A549 (cell line): Measurements from ENCODE around the gene CA10. TPM values are rescaled to one million over a fixed set of nuclear protein-coding genes. Genes with fewer than 3 reads are reported as not detected.

Experiments
- ATAC-seq, 2 experiments: fragments of 200-7000 bp in 1 of 2; fragments of >200 bp in 1 of 2; cut with Nextera tagmentation in 1 of 2; cut with Tn5 transposase in 1 of 2; 3 replicates each; pipeline versions ENCODE4 v1.8.0 to v1.9.1; 2018 to 2020; ENCODE audit warnings: mild to moderate bottlenecking in 1 of 2, moderate library complexity in 1 of 2
- CTCF ChIA-PET: fragments of 300-600 bp; sonication (Branson Sonifier 250); formaldehyde crosslinking; extraction: SDS; loops from one replicate; lab custom pipeline; 2021; ENCODE audit warnings: antibody characterized with exemption, inconsistent platforms; lab: Yijun Ruan, JAX
- POLR2A ChIA-PET: fragments of 350-600 bp; formaldehyde crosslinking; extraction: SDS; loops from one replicate; lab custom pipeline; 2021; ENCODE audit warnings: antibody characterized with exemption, inconsistent platforms; lab: Yijun Ruan, JAX
- DNase-seq, 2 experiments: peaks; one replicate each; pipeline versions ENCODE4 v3.0.0 to v3.0.0-alpha.2; 2011 to 2016; ENCODE audit warnings: low read depth in 1 of 2, low spot score in 1 of 2
- FAIRE-seq: peaks from 2 replicates; lab custom pipeline; 2011; peaks lifted over from hg19 to GRCh38; lab: Jason Lieb, UNC
- H3K27ac ChIP-seq, 2 experiments: fragments of >200 bp; sonication (Bioruptor Twin); formaldehyde crosslinking; 3 replicates each; pipeline ENCODE4 v1.5.1; 2016 to 2017
- H3K4me1 ChIP-seq: fragments of >200 bp; sonication (Bioruptor Twin); formaldehyde crosslinking; 3 replicates; pipeline ENCODE4 v1.6.1; 2016
- H3K4me2 ChIP-seq: fragments of >200 bp; sonication (Bioruptor Twin); formaldehyde crosslinking; 3 replicates; pipeline ENCODE4 v1.6.1; 2016
- H3K4me3 ChIP-seq: fragments of >200 bp; sonication (Bioruptor Twin); formaldehyde crosslinking; 3 replicates; pipeline ENCODE4 v1.5.1; 2016
- H3K9me3 ChIP-seq: fragments of >200 bp; sonication (Bioruptor Twin); formaldehyde crosslinking; 3 replicates; pipeline ENCODE4 v1.6.1; 2016
- CBX2 ChIP-seq: fragments of 200-600 bp; sonication (generic); IDR thresholded peaks from 2 replicates; pipeline ENCODE4 v1.6.1; 2016; ENCODE audit warnings: low read depth, mild to moderate bottlenecking, borderline replicate concordance
- EHMT2 ChIP-seq: fragments of 200-600 bp; sonication (generic); IDR thresholded peaks from 2 replicates; pipeline ENCODE4 v1.6.1; 2016; ENCODE audit warnings: antibody characterized with exemption, low read depth, mild to moderate bottlenecking, moderate library complexity
- FOSL2 ChIP-seq, 2 experiments: fragments of 450-650 bp in 1 of 2; fragments of >200 bp in 1 of 2; sonication (Bioruptor Twin) in 1 of 2; formaldehyde crosslinking; IDR thresholded peaks; 2 replicates each; pipeline versions ENCODE4 v1.5.0 to v1.6.1; 2016 to 2020; ENCODE audit warnings: mild to moderate bottlenecking in 1 of 2, moderate library complexity in 1 of 2
- FOXS1 ChIP-seq: fragments of 250-450 bp; sonication (Bioruptor Pico); IDR thresholded peaks from 2 replicates; pipeline ENCODE4 v1.5.0; 2020; ENCODE audit warnings: mild to moderate bottlenecking, moderate library complexity
- GATA3 ChIP-seq: IDR thresholded peaks from 2 replicates; pipeline ENCODE4 v1.6.1; 2012; ENCODE audit warnings: borderline replicate concordance
- HDAC2 ChIP-seq: fragments of 200-600 bp; sonication (generic); IDR thresholded peaks from 2 replicates; pipeline ENCODE4 v1.6.1; 2016
- HEYL ChIP-seq: fragments of 250-450 bp; sonication (Bioruptor Pico); IDR thresholded peaks from 2 replicates; pipeline ENCODE4 v1.8.0; 2021; ENCODE audit warnings: mild to moderate bottlenecking, moderate library complexity
- HOXB13 ChIP-seq: fragments of 250-450 bp; sonication (Bioruptor Pico); IDR thresholded peaks from 2 replicates; pipeline ENCODE4 v1.5.0; 2020; ENCODE audit warnings: low read depth, mild to moderate bottlenecking, moderate library complexity
- HOXB5 ChIP-seq: fragments of 250-450 bp; sonication (Bioruptor Pico); IDR thresholded peaks from 2 replicates; pipeline ENCODE4 v1.5.0; 2020; ENCODE audit warnings: mild to moderate bottlenecking, moderate library complexity
- JUN ChIP-seq, 2 experiments: fragments of >200 bp; sonication (Bioruptor Twin); formaldehyde crosslinking; IDR thresholded peaks; 2 replicates in 1 of 2; 3 replicates in 1 of 2; pipeline ENCODE4 v1.6.1; 2016 to 2017
- MAFK ChIP-seq: fragments of 450-650 bp; IDR thresholded peaks from 2 replicates; pipeline ENCODE4 v1.6.1; 2014; ENCODE audit not compliant: partially characterized antibody
- MAX ChIP-seq: IDR thresholded peaks from 2 replicates; pipeline ENCODE4 v1.6.1; 2012
- MYC ChIP-seq: IDR thresholded peaks from 2 replicates; pipeline ENCODE4 v1.6.1; 2012; ENCODE audit warnings: mild to moderate bottlenecking, inconsistent platforms, low read length, improper control_type of control experiment, borderline replicate concordance
- NPAS2 ChIP-seq: fragments of 250-450 bp; sonication (Bioruptor Pico); IDR thresholded peaks from 2 replicates; pipeline ENCODE4 v1.8.0; 2022; ENCODE audit warnings: mild to moderate bottlenecking, moderate library complexity, borderline replicate concordance
- NR3C1 ChIP-seq: fragments of >200 bp; sonication (Bioruptor Twin); formaldehyde crosslinking; IDR thresholded peaks from 3 replicates; pipeline ENCODE4 v1.6.1; 2017
- PHF8 ChIP-seq: fragments of 200-600 bp; sonication (generic); IDR thresholded peaks from 2 replicates; pipeline ENCODE4 v1.6.1; 2016; ENCODE audit warnings: low read depth, mild to moderate bottlenecking, antibody characterized with exemption, moderate library complexity, borderline replicate concordance
- RAD21 ChIP-seq, 2 experiments: fragments of >200 bp in 1 of 2; sonication (Bioruptor Twin) in 1 of 2; formaldehyde crosslinking in 1 of 2; IDR thresholded peaks in 1 of 2; conservative IDR thresholded peaks in 1 of 2; 2 replicates in 1 of 2; 3 replicates in 1 of 2; pipeline ENCODE4 v1.6.1; 2012 to 2018; ENCODE audit warnings: inconsistent platforms in 1 of 2
- RCOR1 ChIP-seq: fragments of 150-350 bp; IDR thresholded peaks from 2 replicates; pipeline ENCODE4 v1.6.1; 2014; ENCODE audit warnings: antibody characterized with exemption, low read length, low read depth
- SMC3 ChIP-seq: fragments of >200 bp; sonication (Bioruptor Twin); formaldehyde crosslinking; IDR thresholded peaks from 3 replicates; pipeline ENCODE4 v1.6.1; 2018; ENCODE audit warnings: inconsistent platforms
- ZC3H11A ChIP-seq: fragments of 450-650 bp; IDR thresholded peaks from 2 replicates; pipeline ENCODE4 v1.6.1; 2014; ENCODE audit warnings: antibody characterized with exemption, mild to moderate bottlenecking
- WGBS: methylation state at CpG from one replicate; pipeline ENCODE4 v1.1.6; 2017; ENCODE audit errors: missing lambda C conversion rate; 5-methylcytosine and 5-hydroxymethylcytosine counted together
- polyA plus RNA-seq, 4 experiments: library from polyadenylated mRNA; depleted of rRNA in 3 of 4; stranded (reverse); fragments of >200 nt; fragmentation: RNase III in 1 of 4; extraction: RNeasy Plus Mini Kit Qiagen cat#74134 plus additional on column Dnase treatment in 1 of 4; gene quantifications; 2 replicates in 3 of 4; 3 replicates in 1 of 4; pipeline ENCODE4 v1.2.3, GENCODE V29; 2011 to 2017
- TF ChIP-seq, protein P1 (sequence below): fragments of 450-650 bp; IDR thresholded peaks from 2 replicates; pipeline ENCODE4 v1.6.1; 2014; ENCODE audit warnings: antibody characterized with exemption

Gene CA10
- polyA plus RNA-seq, 2 of the 4 experiments (the other 2 are of a cell fraction), result not detected

- ChIA-PET POLR2A (no interaction called here), CTCF (interaction anchor here (0.6 to 1.2 kb wide), 2 partner anchors 19 to 201 kb away, joined by 3 read pairs; no protein-coding TSS in a partner anchor)
- FAIRE-seq, result no peak
- H3K4me1 ChIP-seq, result no peaks in the 10 kb centered on the region
- no peak overlapping the region for H3K27ac ChIP-seq
- H3K4me2 ChIP-seq, result no peak overlapping the region
- ATAC-seq, result no peak
- WGBS, result 48% methylated on average over 40 of the region's 40 CpGs
- DNase-seq, result no peak
- no peaks in the 10 kb centered on the region; the same call in 2 of the 3 replicates for H3K9me3 ChIP-seq
- H3K4me3 ChIP-seq, result no peak overlapping the region
- TF ChIP-seq EHMT2 (no peak), PHF8 (no peak), FOXS1 (CRISPR knock-in tag) (no peak), ZC3H11A (no peak), MYC (no peak), FOSL2 (IDR thresholded peaks at IDR 0.05) (no peak), FOSL2 (CRISPR knock-in tag; IDR thresholded peaks at IDR 0.05) (no peak), NPAS2 (CRISPR knock-in tag) (no peak), RCOR1 (no peak), HDAC2 (no peak), SMC3 (no peak), GATA3 (no peak)
These were observed 977 bp upstream of the CA10 start for GRCh38 chr17:52159246-52160135.

DNA sequence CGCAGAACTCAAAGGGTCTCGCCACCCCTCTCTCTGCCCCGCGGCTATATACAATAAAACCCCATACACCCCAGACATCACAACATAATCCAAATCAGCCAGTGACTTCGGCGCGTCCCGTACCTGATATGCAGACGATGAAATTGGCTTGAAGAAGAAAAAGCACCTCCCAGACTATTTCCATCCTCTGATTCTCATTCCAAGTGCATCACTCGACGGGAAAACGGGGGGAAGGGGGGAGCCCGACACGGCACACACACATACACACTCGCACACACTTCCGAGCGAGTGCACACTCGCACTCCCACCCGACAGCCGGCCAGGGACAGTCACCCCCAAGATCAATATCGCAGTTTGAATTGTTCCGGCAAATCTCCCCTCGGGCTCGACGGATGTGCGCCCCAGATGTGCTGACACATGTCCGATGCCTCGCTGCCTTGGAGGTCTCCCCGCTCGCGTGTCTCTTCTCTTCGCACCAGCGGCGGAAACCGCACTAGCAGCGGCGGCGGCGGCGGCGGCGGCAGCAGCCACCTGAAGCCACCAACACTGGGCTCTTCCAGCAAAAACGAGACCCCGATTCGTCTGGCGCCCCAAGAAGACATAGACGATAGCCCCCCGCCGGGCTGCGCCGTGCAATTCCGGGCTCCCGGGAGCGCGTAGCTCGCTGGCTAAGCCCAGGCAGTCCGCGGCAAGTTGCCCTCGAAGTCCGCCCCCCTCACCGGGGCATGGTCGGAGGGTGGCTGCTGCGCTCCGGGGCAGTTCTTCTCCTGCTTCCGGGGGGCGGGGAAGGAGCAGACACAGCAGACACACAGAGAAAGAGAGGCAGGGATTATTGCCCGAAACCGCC lies 688 bp downstream of the CA10 start:
- Histone ChIP-seq H3K4me2 (no peak overlapping the region), H3K4me1 (no peaks in the 10 kb centered on the region), H3K9me3 (no peaks in the 10 kb centered on the region; the same call in 2 of the 3 replicates), H3K27ac (no peak overlapping the region), H3K4me3 (no peak overlapping the region)
- ChIA-PET POLR2A (no interaction called here), CTCF (no interaction called here)
- FAIRE-seq (no peak), ATAC-seq (no peak; a peak in 1 of 6 replicates), DNase-seq (no peak)
- WGBS, result 38% methylated on average over 43 of the region's 68 CpGs
- TF ChIP-seq JUN (IDR thresholded peaks at IDR 0.05) (no peak), MAFK (no peak), HOXB13 (no peak), CBX2 (no peak), HOXB5 (no peak), NR3C1 (no peak), MAX (no peak), RAD21 (conservative IDR thresholded peaks at IDR 0.05 in 1 of 2, IDR thresholded peaks at IDR 0.05 in 1 of 2) (no peak), HEYL (CRISPR knock-in tag) (no peak)
- TF ChIP-seq, protein P1, sequence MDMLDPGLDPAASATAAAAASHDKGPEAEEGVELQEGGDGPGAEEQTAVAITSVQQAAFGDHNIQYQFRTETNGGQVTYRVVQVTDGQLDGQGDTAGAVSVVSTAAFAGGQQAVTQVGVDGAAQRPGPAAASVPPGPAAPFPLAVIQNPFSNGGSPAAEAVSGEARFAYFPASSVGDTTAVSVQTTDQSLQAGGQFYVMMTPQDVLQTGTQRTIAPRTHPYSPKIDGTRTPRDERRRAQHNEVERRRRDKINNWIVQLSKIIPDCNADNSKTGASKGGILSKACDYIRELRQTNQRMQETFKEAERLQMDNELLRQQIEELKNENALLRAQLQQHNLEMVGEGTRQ, result no peak
